Thoracic aorta (tissue), 2 donors: Measurements from ENCODE around the gene RGSL1. TPM values are rescaled to one million over a fixed set of nuclear protein-coding genes. Genes with fewer than 3 reads are reported as not detected.

Experiments used
- ATAC-seq: fragments of 150-250 bp; one replicate; pipeline ENCODE4 v1.8.0; 2017; ENCODE audit warnings: low read depth; ENCODE audit not compliant: insufficient number of reproducible peaks, low FRiP score
- DNase-seq: peaks from one replicate; pipeline ENCODE4 v3.0.0-alpha.2; 2020; ENCODE audit warnings: low spot score
- H3K27ac ChIP-seq, 2 donors: fragments of 200-600 bp; sonication (generic); 1 replicate in 1 of 2; 2 replicates in 1 of 2; pipeline ENCODE4 v1.5.1; 2016; ENCODE audit warnings: mild to moderate bottlenecking in 2 of 2, moderate library complexity in 2 of 2
- H3K27me3 ChIP-seq: fragments of 200-600 bp; sonication (generic); replicated peaks from 2 replicates; pipeline ENCODE4 v1.6.0; 2016; ENCODE audit warnings: mild to moderate bottlenecking; ENCODE audit not compliant: insufficient read depth
- H3K36me3 ChIP-seq: fragments of 200-600 bp; sonication (generic); one replicate; pipeline ENCODE4 v1.5.1; 2016
- H3K4me1 ChIP-seq, 2 donors: fragments of 200-600 bp; sonication (generic); 1 replicate in 1 of 2; 2 replicates in 1 of 2; pipeline versions ENCODE4 v1.5.1 to v1.6.0; 2016; ENCODE audit warnings: low read depth in 2 of 2, mild to moderate bottlenecking in 1 of 2; ENCODE audit not compliant: control insufficient read depth in 1 of 2
- H3K4me3 ChIP-seq: fragments of 200-600 bp; sonication (generic); 2 replicates; pipeline ENCODE4 v1.5.1; 2016; ENCODE audit warnings: mild to moderate bottlenecking
- H3K9me3 ChIP-seq: fragments of 200-600 bp; sonication (generic); 2 replicates; pipeline ENCODE4 v1.5.1; 2016
- CTCF ChIP-seq: fragments of 200-600 bp; sonication (generic); IDR thresholded peaks from one replicate; pipeline ENCODE4 v1.5.1; 2019; ENCODE audit warnings: antibody characterized with exemption
- total RNA-seq, 2 donors: library from RNA; depleted of rRNA; stranded (reverse); fragments of >200 nt; gene quantifications; one replicate each; pipeline versions ENCODE4 v1.1.0 to v1.2.3, GENCODE V29; 2016

Gene RGSL1
- total RNA-seq, 2 donors from 2014 or later = not detected

DNA sequence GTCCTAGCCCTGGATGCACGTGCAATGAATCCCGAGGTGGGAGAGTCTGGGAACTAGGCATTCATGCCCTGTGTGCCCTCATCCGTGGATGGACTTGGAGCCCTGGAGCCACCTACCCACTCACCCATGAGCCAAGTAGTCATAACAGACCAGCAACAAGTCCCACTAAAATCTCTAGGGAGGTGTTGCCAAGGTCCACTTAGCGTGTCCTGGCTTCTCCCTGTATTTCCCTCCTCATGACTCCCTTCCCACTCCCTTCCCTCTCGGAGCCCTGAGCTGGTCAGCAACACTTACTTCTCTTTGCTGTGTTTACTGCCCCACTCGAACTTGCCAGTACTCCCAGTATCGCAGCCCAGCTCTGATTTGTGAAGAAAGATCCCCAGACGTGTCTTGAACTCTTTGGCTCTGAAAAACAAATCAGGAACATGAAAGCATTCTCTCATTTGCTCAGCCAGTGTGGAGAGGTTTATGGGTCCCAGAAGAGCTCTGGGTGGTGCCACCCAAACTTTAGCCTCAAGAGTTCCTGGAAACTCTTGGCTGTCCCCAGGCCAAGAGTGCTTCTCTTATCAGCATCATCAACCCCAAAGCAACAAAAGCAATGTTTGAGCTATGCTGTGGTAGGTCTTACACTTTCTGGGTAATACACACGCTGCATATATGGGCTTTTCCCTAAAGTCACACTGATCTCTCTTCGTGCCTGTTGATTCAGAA lies 153.1 kb downstream of the RGSL1 start:
- Histone ChIP-seq H3K36me3 (no peaks in the 10 kb centered on the region), H3K4me3 (peak overlapping the region; percentile 81), H3K9me3 (no peaks in the 10 kb centered on the region), H3K4me1 (peaks cover 10 to 34% of the 10 kb centered on the region in 2 donors), H3K27me3 (no peaks in the 10 kb centered on the region), H3K27ac (peak overlapping the region; percentile 10 to 63)
- ATAC-seq (no peak), DNase-seq (no peak)
- no peak for TF ChIP-seq CTCF

GRCh38 chr1:182603646-182604174 lies 153.8 kb downstream of the RGSL1 start:
- DNase-seq (no peak), ATAC-seq (no peak)
- peak overlapping the region in 1 of 2 donors; percentile 63 for H3K27ac ChIP-seq

DNA sequence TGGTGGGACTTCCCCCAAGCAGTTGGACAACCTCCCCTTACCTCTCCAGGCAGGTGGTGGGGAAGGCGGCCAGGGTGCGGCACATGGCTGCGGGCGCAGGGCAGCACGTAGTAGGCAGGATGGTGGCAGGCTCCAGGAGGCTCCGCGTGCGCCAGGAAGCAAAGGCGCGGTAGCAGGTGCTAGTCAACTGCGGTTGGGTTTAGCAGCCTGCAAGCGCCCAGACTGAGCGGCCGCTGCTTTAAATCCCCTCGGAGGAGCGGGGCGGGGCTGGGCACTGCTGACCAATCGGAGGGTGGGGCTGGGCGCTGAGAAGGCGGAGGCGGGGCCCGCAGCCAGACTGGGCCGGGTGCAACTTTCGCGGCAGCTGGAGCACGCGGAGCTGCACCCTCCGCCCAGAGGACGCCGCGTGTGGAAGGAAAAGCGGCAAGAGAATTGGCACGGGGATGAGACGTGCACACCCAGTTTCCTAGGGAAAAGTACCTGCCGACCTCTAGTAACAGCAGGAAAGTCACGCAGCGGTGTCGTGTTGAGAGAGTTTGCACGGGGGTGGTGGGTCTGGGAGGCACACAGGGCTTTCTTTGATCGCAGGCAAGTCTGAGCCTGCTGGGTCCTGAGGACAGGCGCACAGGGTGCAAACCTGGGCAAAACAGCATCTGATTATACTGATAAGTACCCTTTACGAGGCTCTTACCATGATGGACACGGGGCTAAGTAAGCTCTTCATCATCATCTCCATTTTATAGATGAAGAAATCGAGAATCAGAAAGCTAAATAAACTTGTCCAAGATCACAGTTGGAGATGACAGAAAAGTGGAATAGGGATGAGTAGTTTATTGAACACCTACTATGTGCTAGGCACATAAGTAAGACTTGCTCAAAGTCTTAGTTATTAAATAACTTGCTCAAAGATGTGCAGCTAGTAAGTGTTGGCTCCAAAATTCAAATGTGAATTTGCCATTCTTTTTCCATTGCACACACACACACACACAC lies 154.5 kb downstream of the RGSL1 start, which contains the start of gene RGS16:
Gene RGS16 (minus strand): TSS at position 215 of the 990 bp plus-strand sequence. CDS start 130 bp downstream, at position 85.
- Histone ChIP-seq H3K27ac (peak within 1 kb of the TSS; percentile 10 to 63), H3K4me1 (peaks cover 10 to 34% of the 10 kb centered on the region in 2 donors), H3K4me3 (peak within 1 kb of the TSS; percentile 81), H3K9me3 (no peaks in the 10 kb centered on the region), H3K36me3 (no peaks in the 10 kb centered on the region), H3K27me3 (no peaks in the 10 kb centered on the region)
- ATAC-seq (peak; percentile 69), DNase-seq (peak; percentile 82)
- TF ChIP-seq CTCF = no peak

More at GRCh38 chr1:182603646-182604174, 153.8 kb downstream of the RGSL1 start:
- Histone ChIP-seq H3K4me1 (peaks cover 10 to 34% of the 10 kb centered on the region in 2 donors), H3K4me3 (peak overlapping the region; percentile 81), H3K36me3 (no peaks in the 10 kb centered on the region), H3K27me3 (no peaks in the 10 kb centered on the region), H3K9me3 (no peaks in the 10 kb centered on the region)
- no peak for TF ChIP-seq CTCF

- no peak for ATAC-seq
- H3K27me3 ChIP-seq = no peaks in the 10 kb centered on the region
- no peaks in the 10 kb centered on the region for H3K9me3 ChIP-seq
- no peak for TF ChIP-seq CTCF
- DNase-seq = no peak
- no peak overlapping the region for H3K4me3 ChIP-seq
- H3K27ac ChIP-seq = no peak overlapping the region
- peaks cover 8 to 22% of the 10 kb centered on the region in 2 donors for H3K4me1 ChIP-seq
- H3K36me3 ChIP-seq = no peaks in the 10 kb centered on the region
These were observed 157.6 kb downstream of the RGSL1 start for GRCh38 chr1:182607566-182607965.
